Activated CD8-positive, alpha-beta memory T cell treated with anti-CD3 and anti-CD28 coated beads, Interleukin-2, amount 50 U/mL, for 1 hour (primary cell): ENCODE results near the gene LY6G6F.

ENCODE experiments used
- DNase-seq: peaks from one replicate; pipeline ENCODE4 v3.0.0-alpha.2; 2020; ENCODE audit errors: extremely low read depth

LY6G6F gene

GRCh38 chr6:31739639-31740396, 33.2 kb downstream of the LY6G6F start, which contains the start of gene MSH5:
TSS of gene MSH5 (plus strand) at chr6:31740005. CDS start at chr6:31740467, 462 bp downstream.
- DNase-seq, result peak; percentile 89

- no peak for DNase-seq
Measured at GRCh38 chr6:31740397-31741223, 33.9 kb downstream of the LY6G6F start.

DNA sequence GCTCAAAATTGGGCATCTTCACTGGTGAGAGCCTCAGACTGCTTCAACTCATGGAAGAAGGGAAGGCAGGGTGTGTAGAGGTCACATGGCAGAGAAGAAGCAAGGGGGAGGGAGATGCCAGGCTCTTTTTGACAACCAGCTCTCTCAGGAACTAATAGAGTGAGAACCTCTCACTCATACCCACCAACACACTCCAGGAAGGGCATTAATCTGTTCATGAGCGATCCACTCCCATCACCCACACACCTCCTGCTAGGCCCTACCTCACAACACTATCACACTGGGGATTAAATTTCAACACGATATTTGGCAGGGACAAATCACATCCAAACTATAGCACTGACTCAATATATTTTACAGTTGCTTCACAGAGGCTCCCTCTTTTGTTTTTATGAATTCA, 35.1 kb downstream of the LY6G6F start:
- DNase-seq, result no peak

- DNase-seq, result no peak
Measured at GRCh38 chr6:31742894-31743293, 36.2 kb downstream of the LY6G6F start.

DNA sequence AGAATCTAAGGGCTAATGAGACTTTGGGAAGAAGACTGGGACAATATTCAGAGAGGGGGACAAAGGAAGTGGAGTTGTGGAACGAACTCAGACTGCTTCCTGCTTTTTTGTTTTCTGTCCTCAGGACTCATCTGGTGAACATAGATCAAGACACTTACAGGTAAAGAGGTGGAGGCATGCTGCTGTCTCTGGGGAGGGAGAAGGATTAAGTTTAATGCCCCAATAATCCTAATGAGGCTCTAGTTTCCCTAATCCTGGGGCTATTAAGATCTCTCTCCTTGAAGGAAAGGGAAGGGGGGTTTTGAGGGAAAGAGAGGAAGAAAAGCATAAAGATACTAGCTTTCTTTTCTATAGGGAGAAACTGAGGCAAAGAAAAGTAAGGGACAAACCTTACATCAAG, 37.8 kb downstream of the LY6G6F start:
- DNase-seq, result no peak

DNA sequence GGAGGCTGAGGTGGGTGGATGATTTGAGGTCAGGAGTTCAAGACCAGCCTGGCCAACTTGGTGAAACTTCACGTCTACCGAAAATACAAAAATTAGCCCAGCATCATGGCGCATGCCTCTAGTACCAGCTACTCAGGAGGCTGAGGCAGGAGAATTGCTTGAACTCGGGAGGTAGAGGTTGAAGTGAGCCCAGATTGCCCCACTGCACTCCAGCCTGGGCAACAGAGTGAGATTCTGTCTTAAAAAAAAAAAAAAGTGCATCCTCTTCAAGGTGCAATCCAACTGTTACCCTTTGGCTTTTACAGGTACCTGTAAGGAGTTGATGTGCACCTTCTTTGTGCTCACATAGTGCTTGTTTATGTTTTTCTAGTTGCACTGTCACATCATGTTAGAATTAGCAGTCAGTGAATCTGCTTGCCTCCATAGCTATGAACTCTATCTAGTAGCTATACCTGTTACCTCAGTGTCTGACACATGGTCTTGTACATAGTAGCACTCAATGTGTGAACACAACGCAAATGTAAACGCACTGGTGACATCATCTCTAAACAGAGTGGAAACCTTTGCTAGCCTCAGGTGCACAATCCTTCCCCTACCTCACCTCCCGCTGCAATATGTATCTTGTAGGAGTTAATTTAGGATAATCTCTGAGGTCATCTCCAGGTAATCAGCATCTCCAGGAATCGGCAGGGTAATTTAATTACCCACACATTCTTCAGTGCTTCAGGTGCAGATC, 42.8 kb downstream of the LY6G6F start:
- no peak for DNase-seq

DNA sequence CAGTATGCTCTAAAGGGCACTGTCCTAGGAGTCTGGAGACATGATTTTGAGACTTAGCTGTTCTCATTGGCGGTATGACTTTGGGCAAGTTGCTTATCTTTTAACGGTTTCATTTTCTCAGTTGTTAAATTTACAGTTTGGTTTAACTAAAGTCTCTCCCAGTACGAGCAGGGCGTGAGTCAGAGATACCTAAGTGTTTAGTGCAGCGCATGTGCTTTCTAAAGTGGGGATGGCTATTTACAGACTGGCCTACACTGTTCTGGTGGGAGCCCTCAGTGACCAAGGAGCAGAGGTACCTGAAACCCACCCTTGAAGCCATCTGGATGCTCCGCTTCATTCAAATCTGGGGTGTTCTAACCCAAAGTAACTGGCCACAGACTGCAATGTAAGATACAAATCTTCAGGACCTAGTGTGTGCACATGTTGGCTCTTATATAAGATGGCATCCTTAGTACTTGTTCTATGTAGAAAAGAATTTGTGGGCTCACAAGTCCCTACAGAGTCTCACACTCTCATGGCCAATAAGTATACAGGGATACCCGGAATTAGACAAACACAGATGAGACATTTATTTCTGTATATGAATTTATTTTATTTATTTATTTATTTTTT, 43.9 kb downstream of the LY6G6F start:
- no peak for DNase-seq

GRCh38 chr6:31752739-31753319, 46.2 kb downstream of the LY6G6F start:
- DNase-seq, result no peak

GRCh38 chr6:31758281-31758680, 51.6 kb downstream of the LY6G6F start:
- no peak for DNase-seq
